SK-N-SH (cell line): ENCODE data around the gene SCRG1.

Experiments used
- CHD2 ChIP-seq: fragments of 150-350 bp; IDR thresholded peaks from 2 replicates; pipeline ENCODE4 v1.6.1; 2018; ENCODE audit warnings: low read length; ENCODE audit not compliant: partially characterized antibody
- EP300 ChIP-seq, 2 experiments: IDR thresholded peaks; 2 replicates each; pipeline versions ENCODE4 v1.4.0 to v1.6.1; 2012; ENCODE audit warnings: borderline replicate concordance in 1 of 2, low read depth in 1 of 2, low read length in 1 of 2
- EZH2phosphoT487 ChIP-seq: fragments of 200-600 bp; sonication (generic); IDR thresholded peaks from 2 replicates; pipeline ENCODE4 v1.6.1; 2017; ENCODE audit warnings: low read depth, mixed run types, mild to moderate bottlenecking, antibody characterized with exemption, moderate library complexity, borderline replicate concordance
- NFIC ChIP-seq: IDR thresholded peaks from 2 replicates; pipeline ENCODE4 v1.4.0; 2012; ENCODE audit warnings: borderline replicate concordance
- POLR2AphosphoS5 ChIP-seq: IDR thresholded peaks from 2 replicates; pipeline ENCODE4 v1.6.1; 2012; ENCODE audit warnings: low read depth, low read length
- RAD21 ChIP-seq: IDR thresholded peaks from 2 replicates; pipeline ENCODE4 v1.6.1; 2012; ENCODE audit warnings: mild to moderate bottlenecking, low read length
- RCOR1 ChIP-seq: fragments of 150-350 bp; IDR thresholded peaks from 2 replicates; pipeline ENCODE4 v1.6.1; 2017; ENCODE audit warnings: antibody characterized with exemption, low read length
- TF ChIP-seq, protein P1 (sequence below): fragments of 200-600 bp; sonication (generic); IDR thresholded peaks from 2 replicates; pipeline ENCODE4 v1.6.1; 2017; ENCODE audit warnings: antibody characterized with exemption, mild to moderate bottlenecking, moderate library complexity
- TF ChIP-seq, protein P2 (sequence below): IDR thresholded peaks from 2 replicates; pipeline ENCODE4 v1.6.1; 2012; ENCODE audit warnings: mild to moderate bottlenecking, low read depth, low read length, moderate library complexity

DNA sequence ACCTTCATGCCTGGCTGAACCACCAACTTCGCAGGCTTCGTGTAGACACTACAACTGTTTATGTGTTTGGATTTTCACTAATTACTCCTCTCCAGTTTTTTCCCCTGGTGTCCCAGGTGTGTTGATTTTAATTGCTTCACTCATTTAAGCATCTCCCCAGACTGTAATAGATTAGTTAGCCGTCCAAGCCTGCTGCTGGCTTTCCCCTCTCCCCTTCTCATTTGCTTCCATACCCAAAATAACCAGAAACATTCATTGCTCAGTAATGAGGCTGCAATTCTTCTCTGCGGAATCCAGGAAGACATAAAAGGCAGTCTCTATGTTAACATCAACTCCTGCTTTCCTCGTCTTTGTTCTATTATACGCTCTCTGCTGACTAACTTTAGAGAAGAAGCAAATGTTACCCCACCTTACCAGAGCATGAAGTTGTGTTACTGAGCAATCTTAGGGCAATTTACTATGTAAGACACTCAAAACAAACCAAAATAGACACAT, 37.9 kb upstream of the SCRG1 start:
- TF ChIP-seq CHD2: no peak
- TF ChIP-seq, protein P1, sequence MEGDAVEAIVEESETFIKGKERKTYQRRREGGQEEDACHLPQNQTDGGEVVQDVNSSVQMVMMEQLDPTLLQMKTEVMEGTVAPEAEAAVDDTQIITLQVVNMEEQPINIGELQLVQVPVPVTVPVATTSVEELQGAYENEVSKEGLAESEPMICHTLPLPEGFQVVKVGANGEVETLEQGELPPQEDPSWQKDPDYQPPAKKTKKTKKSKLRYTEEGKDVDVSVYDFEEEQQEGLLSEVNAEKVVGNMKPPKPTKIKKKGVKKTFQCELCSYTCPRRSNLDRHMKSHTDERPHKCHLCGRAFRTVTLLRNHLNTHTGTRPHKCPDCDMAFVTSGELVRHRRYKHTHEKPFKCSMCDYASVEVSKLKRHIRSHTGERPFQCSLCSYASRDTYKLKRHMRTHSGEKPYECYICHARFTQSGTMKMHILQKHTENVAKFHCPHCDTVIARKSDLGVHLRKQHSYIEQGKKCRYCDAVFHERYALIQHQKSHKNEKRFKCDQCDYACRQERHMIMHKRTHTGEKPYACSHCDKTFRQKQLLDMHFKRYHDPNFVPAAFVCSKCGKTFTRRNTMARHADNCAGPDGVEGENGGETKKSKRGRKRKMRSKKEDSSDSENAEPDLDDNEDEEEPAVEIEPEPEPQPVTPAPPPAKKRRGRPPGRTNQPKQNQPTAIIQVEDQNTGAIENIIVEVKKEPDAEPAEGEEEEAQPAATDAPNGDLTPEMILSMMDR: no peak
- TF ChIP-seq NFIC: no peak
- TF ChIP-seq POLR2AphosphoS5: no peak
- no peak for TF ChIP-seq RAD21
- TF ChIP-seq EZH2phosphoT487: no peak
- TF ChIP-seq EP300 (IDR thresholded peaks at IDR 0.05; ENCODE audit: borderline replicate concordance in 1 of 2, low read depth in 1 of 2, low read length in 1 of 2): no peak
- TF ChIP-seq RCOR1: no peak
- TF ChIP-seq, protein P2, sequence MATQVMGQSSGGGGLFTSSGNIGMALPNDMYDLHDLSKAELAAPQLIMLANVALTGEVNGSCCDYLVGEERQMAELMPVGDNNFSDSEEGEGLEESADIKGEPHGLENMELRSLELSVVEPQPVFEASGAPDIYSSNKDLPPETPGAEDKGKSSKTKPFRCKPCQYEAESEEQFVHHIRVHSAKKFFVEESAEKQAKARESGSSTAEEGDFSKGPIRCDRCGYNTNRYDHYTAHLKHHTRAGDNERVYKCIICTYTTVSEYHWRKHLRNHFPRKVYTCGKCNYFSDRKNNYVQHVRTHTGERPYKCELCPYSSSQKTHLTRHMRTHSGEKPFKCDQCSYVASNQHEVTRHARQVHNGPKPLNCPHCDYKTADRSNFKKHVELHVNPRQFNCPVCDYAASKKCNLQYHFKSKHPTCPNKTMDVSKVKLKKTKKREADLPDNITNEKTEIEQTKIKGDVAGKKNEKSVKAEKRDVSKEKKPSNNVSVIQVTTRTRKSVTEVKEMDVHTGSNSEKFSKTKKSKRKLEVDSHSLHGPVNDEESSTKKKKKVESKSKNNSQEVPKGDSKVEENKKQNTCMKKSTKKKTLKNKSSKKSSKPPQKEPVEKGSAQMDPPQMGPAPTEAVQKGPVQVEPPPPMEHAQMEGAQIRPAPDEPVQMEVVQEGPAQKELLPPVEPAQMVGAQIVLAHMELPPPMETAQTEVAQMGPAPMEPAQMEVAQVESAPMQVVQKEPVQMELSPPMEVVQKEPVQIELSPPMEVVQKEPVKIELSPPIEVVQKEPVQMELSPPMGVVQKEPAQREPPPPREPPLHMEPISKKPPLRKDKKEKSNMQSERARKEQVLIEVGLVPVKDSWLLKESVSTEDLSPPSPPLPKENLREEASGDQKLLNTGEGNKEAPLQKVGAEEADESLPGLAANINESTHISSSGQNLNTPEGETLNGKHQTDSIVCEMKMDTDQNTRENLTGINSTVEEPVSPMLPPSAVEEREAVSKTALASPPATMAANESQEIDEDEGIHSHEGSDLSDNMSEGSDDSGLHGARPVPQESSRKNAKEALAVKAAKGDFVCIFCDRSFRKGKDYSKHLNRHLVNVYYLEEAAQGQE: no peak
